Endothelial cell of umbilical vein (primary cell): ENCODE data around the gene APBB2. TPM values are rescaled to one million over a fixed set of nuclear protein-coding genes. Genes with fewer than 3 reads are reported as not detected.

Experiments used
- BruUV-seq: library from RNA; stranded (reverse); fragments of 400-500 nt; replicated peaks from 2 replicates; lab custom pipeline; 2021; lab: Mats Ljungman, UMichigan
- CTCF ChIA-PET: fragments of 300-600, 350-600 bp; sonication (Branson Sonifier 250); formaldehyde crosslinking; loops from one replicate; lab custom pipeline; 2021; ENCODE audit warnings: antibody characterized with exemption, inconsistent platforms; lab: Charles Lee
- POLR2A ChIA-PET: fragments of 300-600, 350-600 bp; sonication (Branson Sonifier 250); formaldehyde crosslinking; loops from one replicate; lab custom pipeline; 2021; ENCODE audit warnings: antibody characterized with exemption, inconsistent platforms; lab: Charles Lee
- DNase-seq: peaks from one replicate; pipeline ENCODE4 v3.0.0-alpha.2; 2011; ENCODE audit warnings: low read depth, low spot score
- FAIRE-seq: peaks from 2 replicates; lab custom pipeline; 2011; peaks lifted over from hg19 to GRCh38; lab: Jason Lieb, UNC
- H2AFZ ChIP-seq: 2 replicates; pipeline ENCODE4 v1.6.0; 2012; ENCODE audit warnings: low read depth, low read length, control low read depth, inconsistent platforms
- H3K27ac ChIP-seq: 2 replicates; pipeline ENCODE4 v1.5.1; 2011; ENCODE audit warnings: low read depth, mild to moderate bottlenecking, control low read depth, low read length, moderate library complexity; ENCODE audit not compliant: insufficient read depth
- H3K27me3 ChIP-seq, 2 experiments: 2 replicates each; pipeline versions ENCODE4 v1.6.0 to v1.6.1; 2011; ENCODE audit warnings: low read length in 2 of 2, mixed read lengths in 1 of 2; ENCODE audit not compliant: control insufficient read depth in 2 of 2, insufficient read depth in 2 of 2
- H3K36me3 ChIP-seq, 2 experiments: 2 replicates in 1 of 2; 3 replicates in 1 of 2; pipeline ENCODE4 v1.5.1; 2011; ENCODE audit warnings: low read length in 2 of 2, mild to moderate bottlenecking in 1 of 2, moderate library complexity in 1 of 2; ENCODE audit not compliant: control insufficient read depth in 2 of 2, insufficient read depth in 2 of 2; ENCODE audit errors: extremely low read depth in 1 of 2
- H3K4me1 ChIP-seq: 3 replicates; pipeline ENCODE4 v1.5.1; 2011; ENCODE audit warnings: mild to moderate bottlenecking, low read length; ENCODE audit not compliant: control insufficient read depth, insufficient read depth; ENCODE audit errors: extremely low read depth
- H3K4me2 ChIP-seq: 2 replicates; pipeline ENCODE4 v1.6.1; 2011; ENCODE audit warnings: low read length, control low read depth, mixed read lengths; ENCODE audit not compliant: insufficient read depth
- H3K4me3 ChIP-seq, 3 experiments: fragments of 200-600 bp in 1 of 3; sonication (generic), shearing (Covaris generic) in 1 of 3; replicated peaks in 1 of 3; 2 replicates each; pipeline ENCODE4 v1.5.1; 2011 to 2016; ENCODE audit warnings: control low read depth in 3 of 3, low read length in 3 of 3, mild to moderate bottlenecking in 2 of 3, inconsistent platforms in 1 of 3, low read depth in 1 of 3, moderate library complexity in 1 of 3; ENCODE audit not compliant: insufficient read depth in 1 of 3
- H3K79me2 ChIP-seq: 2 replicates; pipeline ENCODE4 v1.6.0; 2012; ENCODE audit warnings: low read length, inconsistent platforms; ENCODE audit not compliant: control insufficient read depth, insufficient read depth
- H3K9ac ChIP-seq: replicated peaks from 2 replicates; pipeline ENCODE3; 2011; ENCODE audit warnings: low read length, control low read depth; ENCODE audit not compliant: insufficient read depth; ENCODE audit errors: extremely low read depth
- H3K9me1 ChIP-seq: replicated peaks from 3 replicates; pipeline ENCODE4 v1.6.0; 2011; ENCODE audit warnings: mild to moderate bottlenecking, low read length; ENCODE audit not compliant: control insufficient read depth, insufficient read depth; ENCODE audit errors: extremely low read depth
- H3K9me3 ChIP-seq: replicated peaks from 2 replicates; pipeline ENCODE4 v1.5.1; 2012; ENCODE audit warnings: low read length, inconsistent platforms; ENCODE audit not compliant: control insufficient read depth, insufficient read depth
- H4K20me1 ChIP-seq: replicated peaks from 2 replicates; pipeline ENCODE3; 2011; ENCODE audit warnings: mild to moderate bottlenecking, low read length; ENCODE audit not compliant: control insufficient read depth, insufficient read depth; ENCODE audit errors: extremely low read depth
- CTCF ChIP-seq, 2 donors: IDR thresholded peaks; 1 replicate in 1 of 2; 2 replicates in 1 of 2; pipeline ENCODE4 v1.5.1; 2011; ENCODE audit warnings: low read length in 2 of 2, mild to moderate bottlenecking in 2 of 2, moderate library complexity in 2 of 2, control low read depth in 1 of 2, inconsistent platforms in 1 of 2, low read depth in 1 of 2; ENCODE audit not compliant: insufficient read depth in 1 of 2; ENCODE audit errors: extremely low read depth in 1 of 2
- EZH2 ChIP-seq: IDR thresholded peaks from 2 replicates; pipeline ENCODE4 v1.6.1; 2012; ENCODE audit warnings: borderline replicate concordance, low read depth, mild to moderate bottlenecking, moderate library complexity, low read length, inconsistent platforms; ENCODE audit not compliant: severe bottlenecking
- FOS ChIP-seq: IDR thresholded peaks from 2 replicates; pipeline ENCODE4 v1.6.1; 2011; ENCODE audit warnings: mild to moderate bottlenecking, low read length, moderate library complexity, borderline replicate concordance; ENCODE audit not compliant: insufficient read depth
- GATA2 ChIP-seq: IDR thresholded peaks from 2 replicates; pipeline ENCODE4 v1.7.0; 2011; ENCODE audit warnings: low read depth, mild to moderate bottlenecking, moderate library complexity, mixed read lengths, low read length; ENCODE audit not compliant: insufficient read length, insufficient read depth
- JUN ChIP-seq: IDR thresholded peaks from 2 replicates; pipeline ENCODE4 v1.6.1; 2011; ENCODE audit warnings: borderline replicate concordance, low read depth; ENCODE audit not compliant: insufficient read length, insufficient read depth
- MAX ChIP-seq: IDR thresholded peaks from 2 replicates; pipeline ENCODE4 v1.6.1; 2011; ENCODE audit not compliant: insufficient read depth, insufficient read length
- MYC ChIP-seq: IDR thresholded peaks from one replicate; pipeline ENCODE4 v1.6.1; 2011; ENCODE audit warnings: mild to moderate bottlenecking, low read depth, low read length
- POLR2A ChIP-seq: IDR thresholded peaks from 2 replicates; pipeline ENCODE4 v1.6.1; 2012; ENCODE audit warnings: low read depth, mild to moderate bottlenecking, control low read depth, low read length
- POLR2AphosphoS5 ChIP-seq: IDR thresholded peaks from 2 replicates; pipeline ENCODE4 v1.6.1; 2012; ENCODE audit warnings: low read depth, mild to moderate bottlenecking, control low read depth, low read length, moderate library complexity; ENCODE audit not compliant: insufficient read depth
- dilution Hi-C: fragments of 300-500 bp; cut with MboI; formaldehyde crosslinking; loops from one replicate; pipeline ENCODE4 v1.15.0; 2019; ENCODE audit warnings: low sequenced_read_pairs; ENCODE audit not compliant: extremely low pct_ligation_motif_present
- intact Hi-C: fragments of 100-400 bp; cut with micrococcal nuclease; formaldehyde crosslinking; loops from one replicate; pipeline ENCODE4 v1.10.0; 2022
- polyA plus RNA-seq, 4 experiments: library from polyadenylated mRNA; depleted of rRNA in 3 of 4; stranded (reverse) in 3 of 4; unstranded in 1 of 4; fragments of >200 nt; gene quantifications; 2 replicates each; pipeline versions ENCODE4 v1.2.1 to v1.2.3, GENCODE V29; 2011 to 2012; ENCODE audit warnings: missing spikeins in 1 of 4
- total RNA-seq: library from RNA; stranded (reverse); gene quantifications from 2 replicates; pipeline ENCODE4 v1.2.3, GENCODE V29; 2021

The APBB2 gene
- total and polyA plus RNA-seq, 2 donors (not counting 3 experiments of a cell fraction or from before 2014, with no cell fraction given) = 79.8 to 124 TPM

GRCh38 chr4:41174444-41174843 is 39.9 kb downstream of the APBB2 start:
- intact Hi-C loops (no loop called here), dilution Hi-C loops (no loop called here)
- Histone ChIP-seq H2AFZ (no peak overlapping the region), H3K4me2 (no peak overlapping the region), H3K79me2 (peaks cover 98% of the 10 kb centered on the region), H3K4me1 (peaks cover 42% of the 10 kb centered on the region), H4K20me1 (no peaks in the 10 kb centered on the region), H3K36me3 (no peaks in the 10 kb centered on the region), H3K4me3 (no peak overlapping the region), H3K9ac (no peak overlapping the region), H3K27ac (no peak overlapping the region), H3K27me3 (no peaks in the 10 kb centered on the region), H3K9me1 (peaks cover 2% of the 10 kb centered on the region), H3K9me3 (no peaks in the 10 kb centered on the region)
- ChIA-PET CTCF (interaction anchor here (1.6 to 3.0 kb wide), 2 partner anchors 11 to 30 kb away, joined by 4 to 16 read pairs; no protein-coding TSS in a partner anchor), POLR2A (no interaction called here)
- FAIRE-seq (no peak), DNase-seq (no peak)
- no peak for TF ChIP-seq MYC
- no peak for TF ChIP-seq FOS
- no peak for TF ChIP-seq CTCF (IDR thresholded peaks at IDR 0.05; ENCODE audit: extremely low read depth in 1 of 2, insufficient read depth in 1 of 2, low read depth in 1 of 2, low read length in 2 of 2)
- no peak for TF ChIP-seq GATA2
- no TSS peak for BruUV-seq

- intact Hi-C loops = no loop called here
- FAIRE-seq (no peak), DNase-seq (no peak)
- H3K27me3 ChIP-seq = no peaks in the 10 kb centered on the region
- peaks cover 94% of the 10 kb centered on the region for H3K79me2 ChIP-seq
- H4K20me1 ChIP-seq = no peaks in the 10 kb centered on the region
- H3K4me2 ChIP-seq = no peak overlapping the region
- H3K27ac ChIP-seq = no peak overlapping the region
- no TSS peak for BruUV-seq
- H3K9me3 ChIP-seq = no peaks in the 10 kb centered on the region
- no peak overlapping the region for H3K4me3 ChIP-seq
- peaks cover 2% of the 10 kb centered on the region for H3K9me1 ChIP-seq
- peaks cover 26% of the 10 kb centered on the region for H3K4me1 ChIP-seq
- ChIA-PET CTCF (interaction anchor here (0.6 to 3.0 kb wide), 5 partner anchors 9 to 42 kb away, joined by 3 to 16 read pairs (median 3); partner anchors contain the start of gene APBB2), POLR2A (no interaction called here)
- H3K9ac ChIP-seq = no peak overlapping the region
- no peak overlapping the region for H2AFZ ChIP-seq
- dilution Hi-C loops = no loop called here
- TF ChIP-seq CTCF (IDR thresholded peaks at IDR 0.05; ENCODE audit: extremely low read depth in 1 of 2, insufficient read depth in 1 of 2, low read depth in 1 of 2, low read length in 2 of 2) (no peak), POLR2AphosphoS5 (no peak), EZH2 (no peak), MAX (no peak), GATA2 (no peak), JUN (no peak), MYC (no peak), FOS (no peak), POLR2A (no peak)
- H3K36me3 ChIP-seq = no peaks in the 10 kb centered on the region
Observed at GRCh38 chr4:41172786-41173185, 41.6 kb downstream of the APBB2 start.
